ENCODE data around the gene TBPL1. TPM values are rescaled to one million over a fixed set of nuclear protein-coding genes. Genes with fewer than 3 reads are reported as not detected.

TBPL1 gene
- total and polyA plus RNA-seq, 9 of the 15 experiments (the other 6 are each of a cell fraction or from before 2014, with no cell fraction given), result 78.1 to 152 (median 107) TPM

- TF ChIP-seq ZNF197 (CRISPR knock-in tag; IDR thresholded peaks at IDR 0.05; ENCODE audit: low read depth) (no peak), TEAD1 (CRISPR knock-in tag; IDR thresholded peaks at IDR 0.05) (no peak), MEIS2 (IDR thresholded peaks at IDR 0.05; ENCODE audit: partially characterized antibody) (peak; percentile 34), MECOM (CRISPR knock-in tag; IDR thresholded peaks at IDR 0.05) (no peak), TCF7L2 (IDR thresholded peaks at IDR 0.05; ENCODE audit: low read depth, low read length) (no peak), RBM34 (IDR thresholded peaks at IDR 0.05; ENCODE audit: borderline replicate concordance, insufficient read depth, low read length) (no peak), ZNF57 (CRISPR knock-in tag; IDR thresholded peaks at IDR 0.05) (no peak), RHOXF2B (CRISPR knock-in tag; conservative IDR thresholded peaks at IDR 0.05) (no peak), HDAC3 (IDR thresholded peaks at IDR 0.05; ENCODE audit: borderline replicate concordance, partially characterized antibody) (no peak), ZNF24 (IDR thresholded peaks at IDR 0.05) (peak; percentile 60; the same call in 1 of the 2 replicates), ZNF696 (CRISPR knock-in tag; conservative IDR thresholded peaks at IDR 0.05) (no peak), FOXA3 (CRISPR knock-in tag; conservative IDR thresholded peaks at IDR 0.05 in 1 of 2, IDR thresholded peaks at IDR 0.05 in 1 of 2) (peak in 1 of 2 experiments; percentile 74; a peak in 2 of 4 replicates), CTBP1 (IDR thresholded peaks at IDR 0.05; ENCODE audit: borderline replicate concordance) (peak; percentile 57; the same call in 1 of the 2 replicates), CC2D1A (IDR thresholded peaks at IDR 0.05) (no peak), ELF4 (CRISPR knock-in tag; IDR thresholded peaks at IDR 0.05) (no peak), TFAM (CRISPR knock-in tag; conservative IDR thresholded peaks at IDR 0.05) (no peak), CEBPG (CRISPR knock-in tag; IDR thresholded peaks at IDR 0.05) (peak; percentile 83), CEBPG (tag; conservative IDR thresholded peaks at IDR 0.05 in 1 of 2, IDR thresholded peaks at IDR 0.05 in 1 of 2) (peak; percentile 80 to 82), BCL6 (CRISPR knock-in tag; IDR thresholded peaks at IDR 0.05) (no peak)
Observed at GRCh38 chr6:134021396-134022122, 68.5 kb downstream of the TBPL1 start (continued).

All from K562 (cell line).